ENCODE measurements around the gene KLK15. TPM values are rescaled to one million over a fixed set of nuclear protein-coding genes. Genes with fewer than 3 reads are reported as not detected.

Gene KLK15
- polyA plus RNA-seq, 1 donor from 2014 or later, result not detected

GRCh38 chr19:50843205-50843604, 9.8 kb upstream of the KLK15 start:
- H3K9me2 ChIP-seq (ENCODE audit: insufficient read depth, low read length), result no peaks in the 10 kb centered on the region
- H3K4me3 ChIP-seq (ENCODE audit: low read length), result no peak overlapping the region
- H3F3A ChIP-seq (ENCODE audit: insufficient read depth, low read length, poor library complexity, severe bottlenecking), result no peaks in the 10 kb centered on the region
- H3K9me3 ChIP-seq (ENCODE audit: low read length), result no peaks in the 10 kb centered on the region
- no peak overlapping the region for H2AFZ ChIP-seq (ENCODE audit: low read depth, low read length)
- H3K4me2 ChIP-seq (ENCODE audit: low read length), result no peak overlapping the region
- no peaks in the 10 kb centered on the region for H3K36me3 ChIP-seq (ENCODE audit: insufficient read depth, low read length)
- no peaks in the 10 kb centered on the region for H3K27me3 ChIP-seq (ENCODE audit: insufficient read depth, low read depth, low read length)
- H3K9ac ChIP-seq (ENCODE audit: low read length), result no peak overlapping the region
- H3K27ac ChIP-seq (ENCODE audit: low read length), result no peak overlapping the region
- TF ChIP-seq POLR2AphosphoS5 (IDR thresholded peaks at IDR 0.05) (no peak), EP300 (conservative IDR thresholded peaks at IDR 0.05; ENCODE audit: poor library complexity, severe bottlenecking) (no peak), TAF1 (IDR thresholded peaks at IDR 0.05; ENCODE audit: low read depth) (no peak), MXI1 (conservative IDR thresholded peaks at IDR 0.05; ENCODE audit: poor library complexity, severe bottlenecking) (no peak), SMC3 (conservative IDR thresholded peaks at IDR 0.05; ENCODE audit: poor library complexity) (no peak), EZH2 (IDR thresholded peaks at IDR 0.05; ENCODE audit: borderline replicate concordance, insufficient read depth, low read length, poor library complexity, severe bottlenecking) (no peak), CTCF (IDR thresholded peaks at IDR 0.05; ENCODE audit: poor library complexity, severe bottlenecking) (no peak), RAD21 (conservative IDR thresholded peaks at IDR 0.05) (no peak), REST (IDR thresholded peaks at IDR 0.05; ENCODE audit: borderline replicate concordance) (no peak)
- H4K20me1 ChIP-seq (ENCODE audit: insufficient read depth), result no peaks in the 10 kb centered on the region
- no peaks in the 10 kb centered on the region for H3K79me2 ChIP-seq (replicated peaks; ENCODE audit: insufficient read depth, low read length)

- TF ChIP-seq RAD21 (conservative IDR thresholded peaks at IDR 0.05) (no peak), EP300 (conservative IDR thresholded peaks at IDR 0.05; ENCODE audit: poor library complexity, severe bottlenecking) (no peak), TAF1 (IDR thresholded peaks at IDR 0.05; ENCODE audit: low read depth) (no peak), REST (IDR thresholded peaks at IDR 0.05; ENCODE audit: borderline replicate concordance) (no peak), POLR2AphosphoS5 (IDR thresholded peaks at IDR 0.05) (no peak), MXI1 (conservative IDR thresholded peaks at IDR 0.05; ENCODE audit: poor library complexity, severe bottlenecking) (no peak), EZH2 (IDR thresholded peaks at IDR 0.05; ENCODE audit: borderline replicate concordance, insufficient read depth, low read length, poor library complexity, severe bottlenecking) (no peak), CTCF (IDR thresholded peaks at IDR 0.05; ENCODE audit: poor library complexity, severe bottlenecking) (no peak), SMC3 (conservative IDR thresholded peaks at IDR 0.05; ENCODE audit: poor library complexity) (no peak)
- no peak overlapping the region for H3K27ac ChIP-seq (ENCODE audit: low read length)
- H3K27me3 ChIP-seq (ENCODE audit: insufficient read depth, low read depth, low read length), result peaks cover 2% of the 10 kb centered on the region
Observed at GRCh38 chr19:50842130-50842529, 8.8 kb upstream of the KLK15 start.

More at GRCh38 chr19:50842130-50842529, 8.8 kb upstream of the KLK15 start:
- Histone ChIP-seq H3K9me3 (ENCODE audit: low read length) (no peaks in the 10 kb centered on the region), H3F3A (ENCODE audit: insufficient read depth, low read length, poor library complexity, severe bottlenecking) (no peaks in the 10 kb centered on the region), H3K4me3 (ENCODE audit: low read length) (no peak overlapping the region), H3K9me2 (ENCODE audit: insufficient read depth, low read length) (no peaks in the 10 kb centered on the region), H3K9ac (ENCODE audit: low read length) (no peak overlapping the region), H4K20me1 (ENCODE audit: insufficient read depth) (no peaks in the 10 kb centered on the region), H3K36me3 (ENCODE audit: insufficient read depth, low read length) (no peaks in the 10 kb centered on the region), H2AFZ (ENCODE audit: low read depth, low read length) (no peak overlapping the region), H3K79me2 (replicated peaks; ENCODE audit: insufficient read depth, low read length) (no peaks in the 10 kb centered on the region), H3K4me2 (ENCODE audit: low read length) (no peak overlapping the region)

All from neural cell (in vitro differentiated cells).